ENCODE results near the gene TSPAN17.

Gene TSPAN17

DNA sequence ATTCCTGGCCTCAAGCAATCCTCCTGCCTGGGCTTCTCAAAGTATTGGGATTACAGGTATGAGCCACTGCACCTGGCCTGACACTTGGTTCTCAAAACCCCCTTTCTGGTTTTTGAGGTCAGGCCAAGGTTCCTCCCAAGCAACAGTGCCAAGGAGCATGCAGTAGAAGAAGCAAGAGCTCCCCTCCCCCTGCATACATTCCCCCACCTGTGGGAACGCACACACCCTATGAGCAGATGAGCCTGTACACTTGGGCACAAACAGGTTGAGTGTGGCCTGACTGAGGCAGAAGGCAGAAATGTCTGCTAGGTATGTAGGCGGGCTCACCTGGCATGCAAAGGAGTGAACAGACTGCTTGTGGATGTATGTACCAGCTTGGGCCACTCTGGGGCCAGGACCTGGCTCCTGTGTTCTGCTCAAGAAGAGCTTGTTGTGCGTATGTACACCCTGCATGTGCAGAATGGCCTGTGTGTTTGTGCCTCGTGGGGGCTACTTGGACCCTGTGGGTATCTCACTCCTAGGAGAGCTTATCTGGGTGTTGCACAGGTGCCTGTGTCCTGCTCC is 39.1 kb upstream of the TSPAN17 start:
- DNase-seq (ENCODE audit: low spot score) = no peak
- in situ Hi-C loops (cut with MboI; ENCODE audit: low sequenced_read_pairs, unreplicated experiment) = no loop called here
- no peak for TF ChIP-seq CTCF (IDR thresholded peaks at IDR 0.05; ENCODE audit: borderline replicate concordance, control extremely low read depth, extremely low read depth, insufficient read depth, missing control alignments)

DNA sequence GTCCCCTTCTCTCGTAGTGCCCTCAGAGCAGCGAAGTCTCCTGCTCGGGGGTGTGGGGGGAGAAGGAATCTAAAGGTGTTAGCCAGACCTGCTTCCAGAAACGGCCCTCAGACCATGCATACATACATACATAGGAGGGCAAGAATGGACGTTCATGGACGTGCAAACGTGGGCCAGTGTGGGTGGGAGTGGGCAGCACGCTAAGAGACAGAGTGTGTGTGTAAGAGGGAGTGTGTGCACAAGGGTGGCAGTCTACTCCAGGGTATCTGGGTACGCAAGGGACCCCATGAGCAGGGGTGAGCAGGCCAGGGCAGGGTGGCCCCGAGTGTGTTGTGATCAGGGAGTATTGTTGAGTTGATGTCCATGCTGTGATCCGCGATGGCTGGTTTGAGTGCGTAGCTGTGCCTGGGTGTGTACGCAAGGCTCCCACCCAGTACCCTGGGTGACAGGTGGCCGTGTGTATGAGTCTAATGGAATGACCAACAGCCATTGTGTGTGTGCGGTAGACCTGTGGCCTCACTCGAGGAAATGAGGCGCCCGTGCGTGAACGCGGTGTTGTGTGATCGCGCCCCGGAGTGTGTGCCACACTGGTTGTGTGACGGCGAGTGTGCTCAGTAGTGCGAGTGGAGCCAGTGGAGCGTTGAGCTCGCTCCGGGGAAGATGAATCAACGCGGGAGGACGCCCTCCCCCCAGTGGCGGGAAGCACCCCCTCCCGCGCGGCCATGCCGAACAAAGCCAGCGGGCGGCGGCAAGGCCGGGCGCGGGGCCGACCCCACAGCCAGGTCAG is 38.2 kb upstream of the TSPAN17 start:
- no peak for TF ChIP-seq CTCF (IDR thresholded peaks at IDR 0.05; ENCODE audit: borderline replicate concordance, control extremely low read depth, extremely low read depth, insufficient read depth, missing control alignments)
- in situ Hi-C loops (cut with MboI; ENCODE audit: low sequenced_read_pairs, unreplicated experiment) = no loop called here
- DNase-seq (ENCODE audit: low spot score) = no peak

DNA sequence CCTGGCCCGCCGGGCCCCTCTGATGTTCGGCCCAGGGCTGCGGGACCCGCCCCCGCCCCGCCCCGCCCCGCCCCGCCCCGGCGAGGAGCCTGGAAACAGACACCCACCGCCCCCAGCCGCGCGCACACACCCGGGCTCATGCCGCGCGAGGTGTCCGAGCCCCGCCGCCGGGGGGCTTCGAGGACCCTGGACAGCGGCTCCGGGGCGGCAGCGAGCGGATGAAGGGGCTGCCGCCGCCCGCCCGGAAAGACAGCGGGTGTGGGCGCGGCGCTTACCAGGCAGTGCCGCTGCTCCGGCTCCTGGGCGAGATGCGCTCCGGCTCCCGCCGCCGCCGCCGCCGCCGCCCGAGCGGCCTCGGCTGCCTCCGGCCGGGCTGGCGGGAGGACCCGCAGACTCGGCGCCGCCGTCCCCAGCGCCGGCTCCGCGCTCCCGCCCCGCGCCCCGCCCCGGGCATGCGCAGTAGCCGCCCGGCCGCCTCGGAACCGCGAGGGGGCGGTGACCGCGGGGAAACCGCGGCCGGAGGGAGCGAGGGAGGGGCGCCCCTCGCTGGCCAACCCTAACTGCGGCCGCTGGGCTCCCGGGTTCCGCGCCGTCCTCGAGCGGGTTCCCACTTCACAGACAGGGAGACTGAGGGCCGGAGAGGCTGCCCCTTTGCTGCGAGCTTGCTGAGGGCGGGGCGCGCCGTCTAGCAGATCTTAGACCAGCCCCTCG is 37.4 kb upstream of the TSPAN17 start, which contains the start of gene GPRIN1:
TSS of gene GPRIN1 (minus strand) at position 433 of the 711 bp plus-strand sequence. CDS start 10,322 bp downstream, outside the sequence.
- DNase-seq (ENCODE audit: low spot score) = peak; percentile 97
- TF ChIP-seq CTCF (IDR thresholded peaks at IDR 0.05; ENCODE audit: borderline replicate concordance, control extremely low read depth, extremely low read depth, insufficient read depth, missing control alignments) = peak; percentile 39
- in situ Hi-C loops (cut with MboI; ENCODE audit: low sequenced_read_pairs, unreplicated experiment) = no loop called here

DNA sequence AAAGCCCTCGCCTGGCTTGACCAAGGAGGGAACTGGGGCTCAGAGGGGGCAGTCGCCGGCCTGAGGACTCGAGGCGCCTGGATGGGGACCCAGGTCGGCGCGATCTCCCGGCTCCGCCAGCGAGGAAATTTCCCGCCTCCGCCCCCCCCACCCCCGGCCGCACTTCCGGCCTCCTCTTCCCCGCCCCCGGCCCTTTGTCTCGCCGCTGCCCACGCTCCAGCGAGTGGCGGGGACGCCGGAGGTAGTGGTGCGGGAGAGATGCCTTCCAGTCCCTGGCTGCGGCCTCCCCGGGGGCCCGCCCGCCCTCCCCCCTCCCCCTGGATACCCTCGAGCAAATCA is 36.9 kb upstream of the TSPAN17 start:
- in situ Hi-C loops (cut with MboI; ENCODE audit: low sequenced_read_pairs, unreplicated experiment) = no loop called here
- TF ChIP-seq CTCF (IDR thresholded peaks at IDR 0.05; ENCODE audit: borderline replicate concordance, control extremely low read depth, extremely low read depth, insufficient read depth, missing control alignments) = no peak
- no peak for DNase-seq (ENCODE audit: low spot score)

DNA sequence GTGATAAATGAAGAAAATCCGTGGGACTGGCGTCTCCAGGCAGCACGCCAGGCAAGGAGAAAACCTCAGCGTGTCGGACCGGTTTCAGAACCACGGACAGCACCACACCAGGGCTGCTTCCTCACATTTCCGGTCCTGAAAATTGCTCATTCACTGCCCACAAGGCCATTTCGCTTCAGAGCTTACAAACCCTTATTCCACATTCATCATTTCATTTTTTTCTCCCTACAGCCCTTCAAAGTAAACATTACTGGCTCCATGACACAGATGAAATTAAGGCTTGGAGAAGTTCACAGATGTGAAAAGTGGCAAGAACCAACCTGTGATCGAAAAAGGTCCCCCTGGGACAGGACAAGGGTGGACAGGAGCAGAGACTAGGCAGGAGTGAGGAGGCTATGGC is 35.8 kb upstream of the TSPAN17 start:
- in situ Hi-C loops (cut with MboI; ENCODE audit: low sequenced_read_pairs, unreplicated experiment) = no loop called here
- no peak for TF ChIP-seq CTCF (IDR thresholded peaks at IDR 0.05; ENCODE audit: borderline replicate concordance, control extremely low read depth, extremely low read depth, insufficient read depth, missing control alignments)
- no peak for DNase-seq (ENCODE audit: low spot score)

DNA sequence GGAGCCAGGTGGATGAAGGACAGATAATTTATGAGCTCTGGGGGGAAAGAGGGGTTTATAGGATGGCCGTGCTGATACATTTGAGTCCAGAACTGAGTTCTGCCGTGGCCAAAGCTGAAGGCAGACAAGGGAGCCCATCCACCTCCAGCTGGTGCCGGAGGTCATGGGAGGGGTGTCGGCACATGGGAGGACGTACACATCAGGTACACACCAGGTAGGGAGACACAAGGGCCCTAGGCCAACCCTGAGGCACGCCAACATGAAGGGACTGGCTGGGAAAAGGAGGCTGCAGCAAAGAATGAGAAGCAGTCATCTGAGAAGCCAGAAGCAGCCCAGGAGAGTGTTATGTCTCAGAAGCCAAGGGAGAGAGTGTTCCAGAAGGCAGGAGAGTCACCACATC is 35.3 kb upstream of the TSPAN17 start:
- no peak for DNase-seq (ENCODE audit: low spot score)
- in situ Hi-C loops (cut with MboI; ENCODE audit: low sequenced_read_pairs, unreplicated experiment) = no loop called here
- no peak for TF ChIP-seq CTCF (IDR thresholded peaks at IDR 0.05; ENCODE audit: borderline replicate concordance, control extremely low read depth, extremely low read depth, insufficient read depth, missing control alignments)

All from GM13976 (cell line).